ENCODE data around the gene VSTM4.

- TF ChIP-seq CTCF (conservative IDR thresholded peaks at IDR 0.05 in 1 of 2, IDR thresholded peaks at IDR 0.05 in 1 of 2; ENCODE audit: low read depth in 1 of 2, low read length in 2 of 2) (no peak), EZH2 (IDR thresholded peaks at IDR 0.05; ENCODE audit: low read length, missing control alignments) (no peak)
Observed at GRCh38 chr10:49010865-49011264, 104.5 kb downstream of the VSTM4 start.
